ENCODE results near the gene BCAR1.

BCAR1 gene

DNA sequence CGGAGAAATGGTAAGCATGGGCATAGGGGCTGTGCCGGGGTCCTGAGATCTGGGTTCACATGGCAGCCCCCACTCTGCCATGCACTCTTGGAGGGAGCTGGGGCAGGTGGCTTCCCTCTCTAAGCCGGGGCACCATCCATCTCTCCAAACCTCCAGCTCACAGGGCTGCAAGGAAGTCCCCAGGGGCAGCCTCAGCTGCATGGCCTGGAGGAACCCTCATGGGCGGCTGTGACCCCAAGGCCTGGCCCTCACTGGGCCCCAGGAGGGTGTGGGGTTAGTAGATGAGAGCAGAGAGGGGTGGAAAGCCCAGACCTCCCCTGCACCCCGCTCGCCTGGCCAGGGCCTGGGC, 47.0 kb downstream of the BCAR1 start:
- no peak for DNase-seq (ENCODE audit: low read depth in 2 of 2)

DNA sequence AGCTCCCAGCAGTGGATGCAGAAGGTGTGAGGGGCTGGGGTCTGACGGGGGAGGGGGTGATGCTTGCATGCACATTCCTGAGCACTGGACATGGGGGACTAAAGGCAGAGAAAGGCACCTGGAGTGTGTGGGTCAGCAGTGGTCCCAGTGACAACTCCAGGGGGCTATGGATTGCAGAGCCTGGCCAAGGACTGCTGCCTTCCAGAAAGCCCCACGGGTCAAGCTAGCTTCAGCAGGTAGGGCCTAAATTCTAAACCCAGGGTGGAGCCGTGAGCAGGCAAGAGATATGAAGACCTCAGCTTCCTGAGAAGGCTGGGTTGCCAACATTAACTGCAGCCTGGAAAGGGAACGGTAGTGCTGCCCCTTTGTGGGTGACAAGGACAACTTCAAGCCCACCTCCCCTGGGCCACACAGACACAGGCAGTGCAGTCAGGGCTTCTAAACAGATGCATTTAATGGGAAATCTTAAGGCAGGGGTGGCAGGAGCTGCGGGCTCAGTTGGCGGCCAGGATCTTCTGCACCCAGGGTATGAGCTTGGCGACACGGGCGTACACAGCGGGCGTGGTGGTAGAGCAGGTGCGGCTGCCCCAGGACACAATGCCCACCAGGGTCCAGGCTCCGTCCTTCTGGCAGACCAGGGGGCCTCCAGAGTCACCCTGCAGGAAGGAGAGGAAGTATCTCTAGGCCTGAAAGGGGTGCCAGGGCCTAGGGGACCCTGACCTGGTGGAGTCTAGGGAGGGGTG, 47.6 kb downstream of the BCAR1 start:
- DNase-seq (ENCODE audit: low read depth in 2 of 2): no peak

DNA sequence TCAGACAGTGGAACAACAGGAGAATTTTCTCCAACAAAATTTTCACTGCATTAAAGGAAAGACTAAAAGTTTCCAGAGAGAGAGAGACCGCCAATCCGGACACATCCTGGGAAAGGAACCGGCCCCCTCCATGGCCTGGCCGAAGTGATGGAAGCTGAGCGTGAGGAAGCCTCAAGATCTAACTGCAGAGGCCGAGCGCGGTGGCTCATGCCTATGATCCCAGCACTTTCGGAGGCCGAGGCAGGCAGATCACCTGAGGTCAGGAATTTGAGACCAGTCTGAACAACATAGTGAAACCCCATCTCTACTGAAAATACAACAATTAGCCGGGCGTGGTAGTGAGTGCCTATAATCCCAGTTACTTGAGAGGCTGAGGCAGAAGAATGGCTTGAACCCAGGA, 48.3 kb downstream of the BCAR1 start:
- no peak for DNase-seq (ENCODE audit: low read depth in 2 of 2)

DNA sequence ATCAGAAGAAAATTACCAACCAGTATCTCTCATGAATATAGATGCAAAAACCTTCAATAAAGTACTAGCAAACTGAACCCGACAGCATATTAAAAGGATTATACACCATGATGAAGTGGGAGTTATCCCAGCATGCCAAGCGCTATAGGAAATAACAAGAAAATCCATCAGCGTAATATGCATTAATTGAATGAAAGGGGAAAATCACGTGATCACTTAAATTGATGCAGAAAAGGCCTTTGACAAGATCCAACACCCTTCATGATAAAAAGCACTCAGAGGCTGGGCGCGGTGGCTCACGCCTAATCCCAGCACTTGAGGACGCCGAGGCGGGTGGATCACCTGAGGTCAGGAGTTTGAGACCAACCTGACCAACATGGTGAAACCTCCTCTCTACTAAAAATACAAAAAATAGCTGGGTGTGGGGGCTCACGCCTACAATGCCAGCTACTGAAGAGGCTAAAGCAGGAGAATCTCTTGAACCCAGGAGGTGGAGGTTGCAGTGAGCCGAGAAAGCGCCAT, 49.3 kb downstream of the BCAR1 start:
- DNase-seq (ENCODE audit: low read depth in 2 of 2): no peak

DNA sequence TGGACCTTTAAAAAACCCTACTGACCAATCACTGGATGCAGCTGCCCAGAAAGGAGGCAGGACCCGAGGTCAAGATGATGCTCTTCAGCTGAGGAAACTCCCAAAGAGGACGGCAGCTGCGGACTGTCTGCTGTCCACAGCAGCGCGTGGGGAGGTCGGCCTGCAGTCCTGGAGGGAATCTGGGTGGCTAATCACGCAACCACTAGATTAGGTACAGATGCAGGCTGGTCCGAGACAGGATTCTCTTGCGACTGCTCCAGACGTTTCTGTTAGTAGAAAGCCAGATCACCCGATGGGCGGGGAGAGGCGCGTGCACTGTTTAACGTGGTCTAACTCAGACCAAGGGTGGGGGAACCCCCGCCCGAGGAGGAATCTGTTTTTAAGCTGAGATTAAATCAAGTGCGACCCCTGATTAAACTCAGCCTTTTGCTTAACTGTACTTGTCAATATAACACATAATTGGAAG, 53.3 kb downstream of the BCAR1 start:
- DNase-seq (ENCODE audit: low read depth in 2 of 2): no peak

DNA sequence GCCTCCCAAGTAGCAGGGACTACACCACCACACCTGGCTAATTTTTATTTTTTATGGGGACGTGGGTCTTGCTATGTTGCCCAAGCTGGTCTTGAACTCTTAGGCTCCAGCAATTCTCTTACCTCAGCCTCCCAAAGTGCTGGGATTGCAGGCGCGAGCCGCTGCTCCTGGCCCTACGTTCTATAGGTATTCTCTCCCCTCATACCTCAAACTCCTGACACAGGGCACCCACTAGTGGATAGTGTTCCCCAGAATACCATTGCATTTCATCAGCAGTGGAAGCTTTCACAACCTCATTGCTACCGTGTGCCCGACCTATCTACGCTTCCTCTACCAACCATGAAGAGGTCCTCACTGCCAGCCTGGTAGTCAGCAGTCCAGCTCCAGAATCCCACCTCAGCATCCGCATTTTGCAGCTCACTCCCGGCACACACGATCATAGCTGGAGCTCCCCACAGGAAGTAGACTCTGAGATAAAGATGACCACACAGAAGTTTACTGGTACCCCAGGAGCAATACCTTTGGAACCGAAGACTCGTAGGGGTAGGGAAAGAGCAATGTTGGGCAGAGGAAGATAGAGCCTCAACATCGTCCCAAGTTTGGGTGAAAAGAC, 53.8 kb downstream of the BCAR1 start:
- no peak for DNase-seq (ENCODE audit: low read depth in 2 of 2)

DNA sequence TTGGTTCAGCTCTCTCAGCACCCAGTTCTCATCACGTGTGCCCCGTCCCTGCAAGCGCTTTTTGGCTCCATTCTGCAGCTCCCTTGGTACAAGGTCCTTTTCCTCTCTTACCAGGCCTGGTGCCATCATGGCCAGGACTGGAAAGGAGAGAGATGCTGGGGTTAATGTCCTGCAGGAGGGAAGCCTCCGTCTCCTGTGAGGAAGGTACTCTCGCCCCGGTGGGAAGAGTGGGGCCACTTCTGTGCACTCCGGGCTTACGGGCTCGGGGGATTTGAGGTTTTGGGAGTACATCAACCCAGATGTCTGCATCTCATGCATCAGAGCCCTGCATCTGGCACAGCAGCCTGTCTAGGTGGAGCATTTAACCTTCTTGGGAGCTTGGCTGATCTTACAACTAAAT, 54.6 kb downstream of the BCAR1 start:
- no peak for DNase-seq (ENCODE audit: low read depth in 2 of 2)

DNA sequence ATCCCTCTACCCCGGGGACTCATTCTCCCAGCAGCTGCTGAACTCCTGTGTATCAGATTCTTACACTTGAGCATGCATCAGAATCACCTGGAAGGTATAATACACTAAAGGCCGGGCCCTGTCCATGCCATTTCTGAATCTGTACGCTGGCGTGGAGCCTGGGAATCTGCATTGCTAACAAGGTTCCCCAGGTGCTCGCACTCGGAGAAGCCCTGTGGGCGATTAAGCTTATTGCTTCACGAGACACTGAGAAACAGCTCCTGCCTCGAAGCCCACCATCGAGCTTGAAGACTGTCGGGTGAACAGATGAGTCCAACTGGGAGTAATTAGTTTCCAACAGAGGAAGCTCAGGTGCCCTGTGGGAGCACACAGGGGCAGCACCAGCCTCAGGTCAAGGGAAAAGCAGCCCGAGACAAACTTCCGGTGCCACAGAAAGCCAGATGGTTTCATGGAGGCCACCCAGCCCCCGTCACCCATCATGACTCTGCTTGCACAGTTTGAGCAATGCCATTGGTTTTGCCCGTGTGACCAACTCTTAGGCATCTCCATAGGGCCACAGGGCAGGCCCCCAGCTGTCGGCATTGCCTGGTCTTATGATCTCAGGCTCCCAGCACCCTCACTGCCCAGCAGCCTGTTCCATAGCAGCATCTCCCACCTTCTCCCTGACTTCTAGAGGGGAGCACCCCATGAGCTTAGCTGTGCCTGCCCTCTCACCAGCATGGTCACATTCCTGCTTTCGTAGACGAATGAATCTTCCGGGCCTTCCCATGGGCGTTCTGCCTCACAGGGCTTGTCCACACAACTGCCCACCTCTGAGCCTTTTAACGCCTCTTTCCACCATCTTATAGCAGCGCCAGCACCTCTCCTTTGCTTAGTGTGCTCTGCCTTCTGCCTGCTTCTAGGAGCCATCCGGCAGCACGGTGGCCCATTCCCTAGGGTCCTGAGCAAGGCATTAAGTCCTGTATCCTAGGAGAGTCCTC, 55.3 kb downstream of the BCAR1 start:
- no peak for DNase-seq (ENCODE audit: low read depth in 2 of 2)

DNA sequence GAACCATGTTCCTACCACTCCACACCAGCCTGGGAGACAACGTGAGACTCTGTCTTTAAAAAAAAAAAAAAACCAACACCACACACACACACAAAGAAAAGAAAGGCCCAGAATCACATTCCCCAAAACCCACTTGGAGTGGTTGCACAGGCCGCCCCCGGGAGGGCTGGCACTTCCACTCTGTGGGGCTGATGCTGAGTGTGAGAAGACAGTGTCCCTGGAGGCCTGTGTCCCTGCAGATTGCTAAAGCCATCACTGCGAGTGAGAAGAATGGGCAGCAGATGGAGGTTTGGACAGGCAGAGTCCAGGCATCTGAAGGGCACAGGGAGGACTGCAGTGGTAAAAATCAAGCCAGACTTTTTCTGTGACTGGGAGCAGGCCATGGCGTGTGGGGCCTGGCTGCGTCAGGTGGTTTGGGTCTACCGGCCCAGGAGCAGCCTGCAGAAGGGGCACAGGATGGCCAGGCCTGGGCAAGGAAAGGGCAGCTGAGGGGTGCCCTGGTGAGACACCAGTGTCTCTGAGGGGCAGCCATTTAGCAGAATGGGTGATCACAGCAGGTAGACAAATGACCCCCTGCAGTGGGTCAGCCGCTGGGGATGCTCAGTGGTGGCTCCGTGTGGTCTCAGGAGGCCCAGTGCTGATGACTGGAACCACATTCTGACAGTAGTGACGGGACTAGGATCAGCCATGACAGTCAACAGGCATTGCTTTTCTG, 57.5 kb downstream of the BCAR1 start:
- DNase-seq (ENCODE audit: low read depth in 2 of 2): no peak

DNA sequence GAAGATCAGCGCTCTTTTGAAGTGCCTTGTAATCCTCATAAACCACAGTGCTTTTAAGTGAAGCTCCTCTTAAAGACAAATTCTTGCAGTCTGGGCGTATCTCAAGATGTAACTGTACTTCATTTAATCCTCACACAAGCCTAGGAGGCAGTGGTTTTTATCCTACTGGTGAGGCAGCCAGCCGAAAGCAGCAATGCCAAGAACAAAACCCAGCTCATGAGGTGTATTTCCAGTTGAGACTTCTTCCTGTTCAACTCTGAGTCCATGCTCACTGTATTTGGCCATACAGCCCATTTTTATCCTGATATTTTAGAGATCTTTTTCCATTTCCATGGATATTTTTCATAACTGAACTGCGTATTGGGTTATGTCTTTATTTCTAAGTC, 58.2 kb downstream of the BCAR1 start:
- no peak for DNase-seq (ENCODE audit: low read depth in 2 of 2)

DNA sequence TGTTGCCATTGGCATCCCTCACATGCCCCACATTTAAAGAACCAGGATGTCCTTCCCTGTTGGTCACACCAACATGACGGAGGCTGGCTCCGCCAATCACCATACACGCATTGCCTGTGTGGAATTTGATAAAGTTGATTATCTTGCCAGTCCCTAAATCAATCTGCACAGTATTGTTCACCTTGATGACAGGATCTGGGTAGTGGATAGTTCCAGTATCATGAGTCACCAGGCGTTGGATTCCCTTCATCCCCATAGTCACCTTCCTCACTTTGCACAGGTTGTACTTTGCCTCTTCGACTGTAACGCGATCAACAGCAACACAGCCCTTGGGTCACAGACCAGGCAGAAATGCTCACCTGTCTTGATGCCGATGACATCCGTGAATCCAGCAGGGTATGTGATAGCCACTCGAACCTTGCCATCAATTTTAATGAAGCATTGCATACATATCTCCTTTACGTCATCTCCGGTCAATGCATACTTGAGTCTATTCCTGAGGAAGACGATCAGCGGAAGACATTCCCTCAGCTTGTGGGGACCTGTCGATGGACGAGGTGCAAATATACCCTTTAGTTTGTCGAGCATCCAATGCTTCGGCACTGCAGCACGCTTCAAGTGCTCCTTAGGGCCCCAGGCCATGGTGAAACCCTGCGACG, 58.7 kb downstream of the BCAR1 start:
- no peak for DNase-seq (ENCODE audit: low read depth in 2 of 2)

DNA sequence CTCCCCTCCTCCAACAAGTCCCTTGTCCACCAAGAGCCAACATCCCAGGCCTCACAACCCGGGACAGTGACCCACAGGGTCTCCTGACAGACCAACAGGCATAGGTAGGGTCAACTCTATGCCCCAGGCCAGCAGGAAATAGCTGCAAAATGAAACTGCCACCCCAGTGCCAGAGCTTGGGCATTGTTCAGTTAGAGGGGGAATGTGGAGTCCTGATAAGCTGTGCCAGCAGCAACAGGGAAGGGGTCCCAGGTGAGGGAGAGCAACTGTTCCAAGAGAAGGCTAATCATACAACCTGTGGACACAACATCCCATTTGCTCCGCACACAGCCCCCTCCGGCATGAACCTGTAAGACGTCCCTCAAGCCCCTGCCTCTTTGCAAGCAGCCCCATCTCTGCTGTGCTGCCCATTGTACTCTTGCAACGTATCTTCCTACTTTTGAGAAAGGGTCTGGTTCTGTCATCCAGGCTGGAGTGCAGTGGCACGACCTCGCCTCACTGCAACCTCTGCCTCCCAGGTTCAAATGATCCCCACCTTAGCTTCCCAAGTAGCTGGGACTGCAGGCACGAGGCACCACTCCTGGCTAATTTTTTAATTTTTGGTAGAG, 61.7 kb downstream of the BCAR1 start:
- DNase-seq (ENCODE audit: low read depth in 2 of 2): no peak

DNA sequence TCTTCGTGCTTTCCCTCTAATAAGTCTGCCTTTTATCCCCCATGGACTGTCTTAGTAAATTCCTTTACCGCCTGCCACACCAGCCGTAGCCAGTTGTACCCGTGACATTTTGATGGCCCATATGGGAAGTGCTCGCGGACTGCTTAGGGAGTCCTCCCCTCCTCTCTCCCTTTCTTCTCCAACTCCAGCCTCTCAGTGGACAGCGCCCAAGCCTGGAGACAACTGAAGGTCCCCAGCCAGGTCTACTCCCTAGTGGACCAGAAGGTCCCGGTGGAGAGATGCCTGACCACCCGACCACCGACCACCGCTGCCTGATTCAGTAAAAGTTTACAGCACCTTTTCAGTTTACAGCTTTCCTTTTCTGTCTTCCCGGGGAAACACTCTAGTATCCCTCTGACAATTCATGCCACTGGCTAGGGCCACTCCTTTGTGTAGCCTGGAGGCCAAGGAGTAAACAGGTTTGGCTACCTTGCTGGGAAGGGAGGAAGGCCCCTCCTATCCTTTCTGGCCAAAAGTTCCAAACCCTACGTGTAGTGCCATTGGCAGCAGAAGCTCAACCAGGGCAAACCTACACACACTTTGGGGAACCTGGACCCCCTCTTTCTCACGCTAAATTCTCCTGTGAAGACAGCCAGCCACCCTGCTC, 62.5 kb downstream of the BCAR1 start:
- DNase-seq (ENCODE audit: low read depth in 2 of 2): no peak

DNA sequence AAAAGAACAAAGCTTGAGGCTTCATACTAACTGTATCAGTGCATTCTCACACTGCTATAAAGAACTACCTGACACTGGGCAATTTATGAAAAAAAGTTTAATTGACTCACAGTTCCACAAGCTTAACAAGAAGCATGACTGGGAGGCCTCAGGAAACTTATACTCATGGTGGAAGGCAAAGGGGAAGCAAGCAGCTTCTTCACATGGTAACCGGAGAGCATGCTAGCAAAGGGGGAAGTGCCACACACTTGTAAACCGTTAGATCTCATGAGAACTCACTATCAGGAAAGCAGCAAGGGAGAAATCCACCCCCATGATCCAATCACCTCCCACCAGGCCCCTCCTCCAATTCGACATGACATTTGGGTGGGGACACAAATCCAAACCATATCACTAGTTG, 69.8 kb downstream of the BCAR1 start:
- DNase-seq (ENCODE audit: low read depth in 2 of 2): no peak

DNA sequence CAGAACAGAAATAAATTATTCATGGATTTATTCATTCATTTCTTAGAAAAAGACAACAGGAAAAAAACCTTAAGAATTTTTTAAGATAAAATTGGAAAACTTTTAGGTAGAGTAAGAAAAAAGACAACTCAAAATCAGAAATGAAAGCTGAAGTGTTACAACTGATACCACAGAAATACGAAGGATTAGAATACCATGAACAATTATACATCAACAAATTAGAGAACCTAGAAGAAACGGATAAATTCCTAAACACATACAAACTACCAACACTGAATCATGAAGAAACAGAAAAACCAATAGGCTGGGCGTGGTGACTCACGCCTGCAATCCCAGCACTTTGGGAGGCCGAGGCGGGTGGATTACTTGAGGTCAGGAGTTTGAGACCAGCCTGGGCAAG, 72.2 kb downstream of the BCAR1 start:
- no peak for DNase-seq (ENCODE audit: low read depth in 2 of 2)

Data from fibroblast of skin of left biceps (primary cell).